WTC11 (cell line): ENCODE results near the gene SLC24A3.

Experiments
- SP1 ChIP-seq: sonication (generic); formaldehyde crosslinking; conservative IDR thresholded peaks from 2 replicates; pipeline ENCODE4 v1.8.1; 2022; ENCODE audit warnings: missing genetic modification reagents
- TF ChIP-seq, protein P1 (sequence below): fragments of 200-600 bp; IDR thresholded peaks from 2 replicates; pipeline ENCODE4 v1.8.0; 2022; ENCODE audit warnings: antibody characterized with exemption

DNA sequence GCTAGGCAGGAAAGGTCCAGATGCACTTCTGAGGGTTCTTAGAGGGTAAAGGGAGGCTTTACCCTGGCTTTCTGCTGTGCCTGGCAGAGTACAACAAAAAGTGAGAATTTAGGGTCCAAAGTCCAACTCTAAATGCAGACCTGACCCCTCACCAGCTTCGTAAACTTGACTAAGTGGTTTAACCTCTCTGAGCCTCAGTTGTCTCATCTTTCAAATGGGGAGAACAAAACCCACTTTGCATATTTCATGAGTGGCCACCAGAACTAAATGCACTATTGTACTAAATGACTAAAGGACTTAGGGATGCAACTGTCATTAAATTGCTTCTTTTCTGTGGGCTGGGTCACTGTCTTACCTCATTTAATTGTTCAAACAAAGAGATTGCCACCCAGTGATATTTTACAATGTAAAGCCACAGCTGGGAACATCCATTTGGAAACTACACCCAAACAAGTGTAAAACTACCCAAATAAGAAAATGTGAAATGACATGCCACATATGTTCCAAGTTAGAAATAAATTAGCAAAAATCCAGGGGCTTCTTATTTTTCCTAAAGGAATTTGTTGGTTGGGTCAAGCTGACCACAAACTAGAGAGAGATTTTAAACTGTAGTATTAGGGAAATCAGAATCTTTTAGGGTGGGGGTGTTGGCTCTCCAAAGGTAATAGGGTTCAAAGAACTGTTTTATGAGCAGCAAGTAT lies 497.3 kb downstream of the SLC24A3 start:
- TF ChIP-seq, protein P1, sequence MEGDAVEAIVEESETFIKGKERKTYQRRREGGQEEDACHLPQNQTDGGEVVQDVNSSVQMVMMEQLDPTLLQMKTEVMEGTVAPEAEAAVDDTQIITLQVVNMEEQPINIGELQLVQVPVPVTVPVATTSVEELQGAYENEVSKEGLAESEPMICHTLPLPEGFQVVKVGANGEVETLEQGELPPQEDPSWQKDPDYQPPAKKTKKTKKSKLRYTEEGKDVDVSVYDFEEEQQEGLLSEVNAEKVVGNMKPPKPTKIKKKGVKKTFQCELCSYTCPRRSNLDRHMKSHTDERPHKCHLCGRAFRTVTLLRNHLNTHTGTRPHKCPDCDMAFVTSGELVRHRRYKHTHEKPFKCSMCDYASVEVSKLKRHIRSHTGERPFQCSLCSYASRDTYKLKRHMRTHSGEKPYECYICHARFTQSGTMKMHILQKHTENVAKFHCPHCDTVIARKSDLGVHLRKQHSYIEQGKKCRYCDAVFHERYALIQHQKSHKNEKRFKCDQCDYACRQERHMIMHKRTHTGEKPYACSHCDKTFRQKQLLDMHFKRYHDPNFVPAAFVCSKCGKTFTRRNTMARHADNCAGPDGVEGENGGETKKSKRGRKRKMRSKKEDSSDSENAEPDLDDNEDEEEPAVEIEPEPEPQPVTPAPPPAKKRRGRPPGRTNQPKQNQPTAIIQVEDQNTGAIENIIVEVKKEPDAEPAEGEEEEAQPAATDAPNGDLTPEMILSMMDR, result no peak
- TF ChIP-seq SP1 (CRISPR knock-in tag), result no peak
